ENCODE measurements around the gene PIK3C3. TPM values are rescaled to one million over a fixed set of nuclear protein-coding genes. Genes with fewer than 3 reads are reported as not detected.

PIK3C3 gene
- total and polyA plus RNA-seq, 9 donors = 24.4 to 60.3 (median 47.7) TPM

GRCh38 chr18:41940506-41941215 is 14.4 kb upstream of the PIK3C3 start:
- no peak for TF ChIP-seq EP300 (IDR thresholded peaks at IDR 0.05)
- TF ChIP-seq POLR2A (IDR thresholded peaks at IDR 0.05) = no peak
- TF ChIP-seq CTCF (IDR thresholded peaks at IDR 0.05) = no peak
- no peak for DNase-seq

GRCh38 chr18:41942254-41942653 is 12.8 kb upstream of the PIK3C3 start:
- Histone ChIP-seq H3K4me1 (ENCODE audit: insufficient read depth) (no peaks in the 10 kb centered on the region), H3K27me3 (no peaks in the 10 kb centered on the region), H3K36me3 (no peaks in the 10 kb centered on the region), H3K9me3 (no peaks in the 10 kb centered on the region), H3K4me3 (no peak overlapping the region), H3K27ac (no peak overlapping the region)
- 68 to 79% (median 70%) methylated on average over 2 of the region's 2 CpGs for WGBS, 3 donors
- intact Hi-C loops (cut with DNase I) = no loop called here
- TF ChIP-seq CTCF (IDR thresholded peaks at IDR 0.05) (no peak), EP300 (IDR thresholded peaks at IDR 0.05) (no peak), POLR2A (IDR thresholded peaks at IDR 0.05) (no peak)
- no peak for DNase-seq

More at GRCh38 chr18:41940506-41941215, 14.4 kb upstream of the PIK3C3 start:
- intact Hi-C loops (cut with DNase I) = no loop called here
- Histone ChIP-seq H3K4me3 (no peak overlapping the region), H3K4me1 (ENCODE audit: insufficient read depth) (no peaks in the 10 kb centered on the region), H3K9me3 (no peaks in the 10 kb centered on the region), H3K36me3 (no peaks in the 10 kb centered on the region), H3K27ac (no peak overlapping the region), H3K27me3 (no peaks in the 10 kb centered on the region)
- 48 to 61% (median 49%) methylated on average over 6 of the region's 6 CpGs for WGBS, 3 donors

- Histone ChIP-seq H3K4me1 (ENCODE audit: insufficient read depth) (no peaks in the 10 kb centered on the region), H3K9me3 (no peaks in the 10 kb centered on the region), H3K36me3 (no peaks in the 10 kb centered on the region), H3K27ac (no peak overlapping the region), H3K27me3 (no peaks in the 10 kb centered on the region), H3K4me3 (no peak overlapping the region)
- whole genome bisulfite sequencing, 3 donors = 81 to 86% (median 85%) methylated on average over 3 of the region's 3 CpGs
- intact Hi-C loops (cut with DNase I) = no loop called here
- no peak for DNase-seq
- TF ChIP-seq CTCF (IDR thresholded peaks at IDR 0.05) = no peak
- TF ChIP-seq POLR2A (IDR thresholded peaks at IDR 0.05) = no peak
- no peak for TF ChIP-seq EP300 (IDR thresholded peaks at IDR 0.05)
Observed at GRCh38 chr18:41948544-41949110, 6.4 kb upstream of the PIK3C3 start.

- intact Hi-C loops (cut with DNase I) = no loop called here
- H3K36me3 ChIP-seq = no peaks in the 10 kb centered on the region
- no peaks in the 10 kb centered on the region for H3K27me3 ChIP-seq
- TF ChIP-seq EP300 (IDR thresholded peaks at IDR 0.05) (no peak), CTCF (IDR thresholded peaks at IDR 0.05) (no peak), POLR2A (IDR thresholded peaks at IDR 0.05) (no peak)
- DNase-seq = no peak
- no peaks in the 10 kb centered on the region for H3K4me1 ChIP-seq (ENCODE audit: insufficient read depth)
- H3K4me3 ChIP-seq = no peak overlapping the region
- no peaks in the 10 kb centered on the region for H3K9me3 ChIP-seq
- no peak overlapping the region for H3K27ac ChIP-seq
- 95 to 97% (median 96%) methylated on average over 2 of the region's 2 CpGs for WGBS, 3 donors
Observed at GRCh38 chr18:41949206-41949920, 5.7 kb upstream of the PIK3C3 start.

Measured in ovary (tissue), 9 donors.